ENCODE data around the gene FBXL14.

The FBXL14 gene

DNA sequence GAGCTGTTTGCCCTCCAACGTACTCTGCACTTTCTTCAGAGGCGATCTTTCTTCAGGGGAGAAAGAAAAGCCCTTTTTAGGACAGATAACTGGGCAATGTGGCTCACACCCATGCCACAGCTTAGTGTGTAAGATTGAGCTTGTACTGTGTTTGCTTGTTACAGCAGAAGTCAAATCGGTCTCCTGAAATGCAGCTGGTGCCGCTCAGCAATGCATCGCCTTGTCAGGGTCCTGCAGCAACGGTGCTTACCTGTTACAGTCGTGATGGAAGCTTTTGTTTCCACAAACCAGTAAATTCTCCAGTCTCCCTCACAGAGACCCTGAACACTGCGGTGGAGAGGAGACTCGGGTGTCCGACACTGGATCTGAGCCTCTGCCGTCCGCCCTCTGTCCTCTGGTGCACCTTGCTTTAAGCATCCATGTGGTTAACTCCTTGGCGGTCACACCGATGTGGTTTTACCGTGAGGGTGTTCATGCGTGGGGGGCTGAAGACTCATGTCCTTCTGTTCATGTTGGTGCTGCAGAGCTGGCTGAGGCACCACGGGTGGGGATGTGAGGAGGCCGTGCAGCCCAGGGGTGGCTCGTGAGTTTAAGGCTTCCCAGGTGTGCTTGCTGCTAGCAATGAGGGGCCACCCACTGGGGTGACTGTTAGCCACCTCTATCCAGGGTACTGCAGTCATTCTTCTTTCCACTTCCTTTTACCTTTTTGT, 47.3 kb downstream of the FBXL14 start:
- DNase-seq (ENCODE audit: extremely low spot score): no peak
- TF ChIP-seq BHLHE40 (IDR thresholded peaks at IDR 0.05; ENCODE audit: borderline replicate concordance): no peak
- TF ChIP-seq LEF1 (IDR thresholded peaks at IDR 0.05; ENCODE audit: borderline replicate concordance): no peak
- TF ChIP-seq, protein P1, sequence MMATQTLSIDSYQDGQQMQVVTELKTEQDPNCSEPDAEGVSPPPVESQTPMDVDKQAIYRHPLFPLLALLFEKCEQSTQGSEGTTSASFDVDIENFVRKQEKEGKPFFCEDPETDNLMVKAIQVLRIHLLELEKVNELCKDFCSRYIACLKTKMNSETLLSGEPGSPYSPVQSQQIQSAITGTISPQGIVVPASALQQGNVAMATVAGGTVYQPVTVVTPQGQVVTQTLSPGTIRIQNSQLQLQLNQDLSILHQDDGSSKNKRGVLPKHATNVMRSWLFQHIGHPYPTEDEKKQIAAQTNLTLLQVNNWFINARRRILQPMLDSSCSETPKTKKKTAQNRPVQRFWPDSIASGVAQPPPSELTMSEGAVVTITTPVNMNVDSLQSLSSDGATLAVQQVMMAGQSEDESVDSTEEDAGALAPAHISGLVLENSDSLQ (IDR thresholded peaks at IDR 0.05): no peak
- CTCF ChIA-PET: no interaction called here
- POLR2A ChIA-PET: no interaction called here

DNA sequence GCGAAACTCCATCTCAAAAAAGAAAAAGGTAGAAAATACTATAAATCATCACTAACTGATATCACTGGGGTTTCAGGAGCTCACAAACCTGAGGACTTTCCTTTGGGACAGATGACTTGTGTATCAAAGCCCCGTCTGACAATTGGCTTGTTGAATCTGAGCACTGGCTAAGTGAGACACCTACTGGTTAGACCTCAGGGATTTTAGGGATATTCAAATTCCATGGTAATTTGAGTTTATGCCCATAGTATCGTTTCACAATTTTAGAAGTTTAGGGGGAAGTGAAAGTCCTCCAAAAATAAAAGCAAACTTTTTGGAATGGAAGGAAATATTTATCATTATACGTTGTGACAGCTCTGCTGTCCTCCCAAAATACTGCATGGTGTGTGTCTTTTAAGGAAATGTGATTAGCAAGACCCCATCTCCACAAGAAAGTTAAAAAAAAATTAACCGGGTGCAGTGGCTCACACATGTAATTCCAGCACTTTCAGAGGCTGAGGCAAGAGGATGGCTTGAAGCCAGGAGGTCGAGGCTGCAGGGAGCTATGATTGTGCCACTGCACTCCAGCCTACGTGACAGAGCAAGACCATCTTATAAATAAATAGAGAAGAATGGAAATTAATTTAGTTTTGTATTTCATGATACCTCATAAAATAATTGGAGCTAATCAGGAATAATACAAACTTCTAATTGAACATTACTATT, 49.2 kb downstream of the FBXL14 start:
- CTCF ChIA-PET: interaction anchor here (0.7 to 1.4 kb wide), 2 partner anchors 28 to 411 kb away, joined by 3 to 4 read pairs; no protein-coding TSS in a partner anchor
- POLR2A ChIA-PET: no interaction called here
- TF ChIP-seq L3MBTL2 (conservative IDR thresholded peaks at IDR 0.05): no peak
- no peak for TF ChIP-seq ZNF384 (IDR thresholded peaks at IDR 0.05)
- TF ChIP-seq NFRKB (IDR thresholded peaks at IDR 0.05): no peak
- no peak for TF ChIP-seq CTBP1 (IDR thresholded peaks at IDR 0.05; ENCODE audit: borderline replicate concordance)
- TF ChIP-seq ARNT (IDR thresholded peaks at IDR 0.05): no peak
- no peak for TF ChIP-seq ELF4 (IDR thresholded peaks at IDR 0.05)
- DNase-seq (ENCODE audit: extremely low spot score): no peak

DNA sequence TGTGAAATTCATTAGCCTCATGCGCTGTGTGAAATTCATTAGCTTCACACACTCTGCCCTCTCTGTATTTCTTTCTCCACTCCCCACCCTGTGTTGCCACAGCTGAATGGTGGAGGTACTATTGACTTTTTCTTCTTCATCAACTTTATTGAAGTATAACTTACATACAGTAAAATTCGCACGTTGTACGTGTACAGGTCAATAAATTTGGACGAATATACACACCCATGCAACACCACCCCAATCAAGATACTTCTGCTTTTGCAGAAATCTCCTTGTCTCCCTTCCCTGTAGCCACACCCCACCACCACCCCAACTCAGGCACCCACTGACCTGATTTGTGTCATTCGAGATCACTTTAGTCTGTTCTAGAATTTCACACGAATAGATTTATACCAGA, 51.8 kb downstream of the FBXL14 start:
- ChIA-PET POLR2A (interaction anchor here (1.3 kb wide), 1 partner anchor 10 kb away, joined by 4 read pairs; no protein-coding TSS in a partner anchor), CTCF (no interaction called here)
- DNase-seq (ENCODE audit: extremely low spot score): no peak
- TF ChIP-seq FOXM1 (IDR thresholded peaks at IDR 0.05; ENCODE audit: borderline replicate concordance) (no peak), LEF1 (IDR thresholded peaks at IDR 0.05; ENCODE audit: borderline replicate concordance) (no peak), ARNT (IDR thresholded peaks at IDR 0.05) (no peak), NFRKB (IDR thresholded peaks at IDR 0.05) (no peak), HDGF (IDR thresholded peaks at IDR 0.05; ENCODE audit: borderline replicate concordance) (no peak), TARDBP (IDR thresholded peaks at IDR 0.05) (no peak), FOXK2 (IDR thresholded peaks at IDR 0.05) (no peak), SP1 (IDR thresholded peaks at IDR 0.05) (no peak), BHLHE40 (IDR thresholded peaks at IDR 0.05; ENCODE audit: borderline replicate concordance) (no peak), ZNF384 (IDR thresholded peaks at IDR 0.05) (no peak), ELF4 (IDR thresholded peaks at IDR 0.05) (no peak), L3MBTL2 (conservative IDR thresholded peaks at IDR 0.05) (no peak), CTBP1 (IDR thresholded peaks at IDR 0.05; ENCODE audit: borderline replicate concordance) (no peak), SUZ12 (IDR thresholded peaks at IDR 0.05) (no peak), FOXA1 (IDR thresholded peaks at IDR 0.05) (no peak)
- TF ChIP-seq, protein P1 (IDR thresholded peaks at IDR 0.05): no peak

GRCh38 chr12:1540690-1541089, 53.7 kb downstream of the FBXL14 start:
- ChIA-PET POLR2A (no interaction called here), CTCF (no interaction called here)
- TF ChIP-seq FOXK2 (IDR thresholded peaks at IDR 0.05) (no peak), ELF4 (IDR thresholded peaks at IDR 0.05) (no peak), SP1 (IDR thresholded peaks at IDR 0.05) (no peak), FOXM1 (IDR thresholded peaks at IDR 0.05; ENCODE audit: borderline replicate concordance) (no peak), BHLHE40 (IDR thresholded peaks at IDR 0.05; ENCODE audit: borderline replicate concordance) (no peak), CTBP1 (IDR thresholded peaks at IDR 0.05; ENCODE audit: borderline replicate concordance) (no peak), HDGF (IDR thresholded peaks at IDR 0.05; ENCODE audit: borderline replicate concordance) (no peak), FOXA1 (IDR thresholded peaks at IDR 0.05) (no peak), TARDBP (IDR thresholded peaks at IDR 0.05) (no peak), LEF1 (IDR thresholded peaks at IDR 0.05; ENCODE audit: borderline replicate concordance) (no peak), ARNT (IDR thresholded peaks at IDR 0.05) (no peak), NFRKB (IDR thresholded peaks at IDR 0.05) (no peak), L3MBTL2 (conservative IDR thresholded peaks at IDR 0.05) (no peak), SUZ12 (IDR thresholded peaks at IDR 0.05) (no peak)
- no peak for DNase-seq (ENCODE audit: extremely low spot score)

DNA sequence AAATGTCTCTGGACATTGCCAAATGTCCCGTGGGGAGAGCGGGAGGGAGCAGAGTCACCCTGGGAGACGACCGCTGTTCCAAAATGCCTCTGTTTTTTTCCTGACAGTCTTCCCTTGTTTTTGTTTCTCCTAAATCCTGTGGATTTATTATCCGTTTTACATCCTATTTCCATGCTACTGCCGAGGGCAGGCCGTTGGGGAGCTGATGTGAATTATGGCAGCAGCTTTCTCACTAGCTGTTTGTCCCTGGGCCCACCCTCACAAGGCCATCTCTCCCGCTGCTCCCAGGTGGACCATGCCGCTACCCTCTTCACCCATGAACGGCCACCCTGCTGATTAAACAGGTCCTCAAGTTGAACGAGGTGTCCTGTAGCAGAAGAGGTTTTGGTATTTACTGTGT, 55.2 kb downstream of the FBXL14 start:
- ChIA-PET CTCF (no interaction called here), POLR2A (no interaction called here)
- no peak for DNase-seq (ENCODE audit: extremely low spot score)
- TF ChIP-seq SUZ12 (IDR thresholded peaks at IDR 0.05) (no peak), NFRKB (IDR thresholded peaks at IDR 0.05) (no peak), TARDBP (IDR thresholded peaks at IDR 0.05) (no peak), ELF4 (IDR thresholded peaks at IDR 0.05) (no peak), ARNT (IDR thresholded peaks at IDR 0.05) (no peak), BHLHE40 (IDR thresholded peaks at IDR 0.05; ENCODE audit: borderline replicate concordance) (no peak), FOXM1 (IDR thresholded peaks at IDR 0.05; ENCODE audit: borderline replicate concordance) (no peak), SP1 (IDR thresholded peaks at IDR 0.05) (no peak), CTBP1 (IDR thresholded peaks at IDR 0.05; ENCODE audit: borderline replicate concordance) (no peak), ZNF384 (IDR thresholded peaks at IDR 0.05) (no peak), LEF1 (IDR thresholded peaks at IDR 0.05; ENCODE audit: borderline replicate concordance) (no peak)
- TF ChIP-seq, protein P1 (IDR thresholded peaks at IDR 0.05): no peak

DNA sequence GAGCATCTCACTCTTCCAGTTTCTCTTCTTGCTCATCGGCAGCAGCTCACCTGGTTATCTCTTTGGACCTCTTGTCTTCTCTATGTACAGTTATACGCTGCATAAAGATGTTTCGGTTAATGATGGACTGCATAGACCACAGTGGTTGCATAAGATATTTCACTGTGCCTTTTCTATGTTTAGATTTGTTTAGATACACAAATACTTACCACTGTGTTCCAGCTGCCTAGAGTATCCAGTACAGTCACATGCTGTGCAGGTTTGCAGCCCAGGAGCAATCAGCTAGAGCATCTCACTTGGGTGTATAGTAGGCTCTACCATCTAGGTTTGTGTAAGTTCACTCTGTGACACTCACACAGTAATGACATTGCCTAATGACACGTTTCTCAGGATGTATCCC, 57.6 kb downstream of the FBXL14 start:
- POLR2A ChIA-PET: no interaction called here
- no peak for DNase-seq (ENCODE audit: extremely low spot score)
- TF ChIP-seq BHLHE40 (IDR thresholded peaks at IDR 0.05; ENCODE audit: borderline replicate concordance) (no peak), CTBP1 (IDR thresholded peaks at IDR 0.05; ENCODE audit: borderline replicate concordance) (no peak), FOXM1 (IDR thresholded peaks at IDR 0.05; ENCODE audit: borderline replicate concordance) (no peak), SUZ12 (IDR thresholded peaks at IDR 0.05) (no peak)
- CTCF ChIA-PET: no interaction called here

Measured in HEK293T (cell line).